Right kidney (tissue), 1 donor: ENCODE measurements around the gene ANKRD40.
"Not testable (repeated sequence)": the region's sequence is repeated elsewhere in the genome, so short reads cannot be mapped to it uniquely, and the experiment has no call there.

Experiments used
- DNase-seq: peaks from one replicate; pipeline ENCODE4 v3.0.0-alpha.2; 2016

ANKRD40 gene

DNA sequence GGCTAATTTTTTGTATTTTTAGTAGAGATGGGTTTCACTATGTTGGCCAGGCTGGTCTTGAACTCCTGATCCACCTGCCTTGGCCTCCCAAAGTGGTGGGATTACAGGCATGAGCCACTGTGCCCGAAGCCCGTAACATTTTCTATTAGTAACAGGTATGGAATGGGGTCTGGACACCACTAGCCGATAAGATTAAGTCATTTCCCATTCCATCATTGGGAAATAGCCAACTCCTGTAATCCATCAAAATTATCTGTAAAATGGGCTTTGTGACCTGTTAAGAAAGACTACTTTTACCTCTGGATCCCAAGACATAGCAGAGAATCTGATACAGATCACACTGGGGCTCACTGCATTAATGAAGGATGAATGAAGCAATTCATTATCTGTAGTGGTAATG lies 7.8 kb upstream of the ANKRD40 start:
- DNase-seq = no peak

DNA sequence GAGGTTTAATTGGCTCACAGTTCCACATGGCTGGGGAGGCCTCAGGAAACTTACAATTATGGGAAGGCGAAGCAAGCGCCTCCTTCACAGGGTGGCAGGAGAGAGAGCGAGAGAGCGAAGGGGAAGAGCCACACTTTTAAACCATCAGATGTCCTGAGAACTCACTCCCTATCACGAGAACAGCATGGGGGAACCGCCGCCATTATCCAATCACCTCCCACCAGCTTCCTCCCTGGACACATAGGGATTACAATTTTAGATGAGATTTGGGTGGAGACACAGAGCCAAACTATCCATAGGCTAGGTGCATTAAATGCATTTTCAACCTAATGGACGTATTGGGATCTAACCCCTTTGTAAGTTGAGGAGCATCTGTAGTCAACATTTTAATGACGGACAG lies 4.9 kb upstream of the ANKRD40 start:
- no peak for DNase-seq

DNA sequence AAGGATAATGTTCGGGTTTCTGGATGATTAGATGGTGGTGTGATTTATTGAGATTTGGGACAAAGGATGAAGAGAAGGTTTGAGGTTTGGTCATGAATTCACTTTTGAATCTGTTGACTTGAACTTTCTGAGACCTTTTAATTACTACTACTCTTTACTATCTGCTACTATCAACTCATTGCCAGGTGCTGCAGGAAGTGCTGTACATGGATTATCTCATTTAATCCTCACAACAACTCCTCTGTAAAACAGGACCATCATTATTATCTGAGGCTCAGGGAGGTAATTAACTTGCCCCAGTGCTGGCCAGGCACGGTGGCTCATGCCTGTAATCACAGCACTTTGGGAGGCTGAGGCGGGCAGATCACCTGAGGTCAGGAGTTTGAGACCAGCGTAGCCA lies 2.9 kb upstream of the ANKRD40 start:
- no peak for DNase-seq

DNA sequence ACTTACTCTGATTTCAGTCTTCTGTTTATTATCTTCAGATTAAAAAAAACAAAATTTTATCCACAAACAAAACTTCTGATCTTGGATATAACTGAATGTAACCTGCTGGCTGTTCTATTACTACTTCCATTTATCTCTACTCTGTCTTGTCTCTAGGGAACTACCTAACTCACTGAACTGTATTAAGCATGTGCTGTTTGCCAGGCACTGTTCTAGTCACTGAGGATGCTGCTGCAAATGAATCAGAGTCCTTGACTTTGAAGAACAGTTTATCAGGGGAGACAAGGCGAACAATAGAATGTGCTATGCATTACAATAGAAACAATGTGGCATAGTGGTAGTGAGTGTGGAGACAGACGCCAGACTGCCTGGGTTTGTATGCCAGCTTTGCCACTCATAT lies 2.3 kb upstream of the ANKRD40 start:
- no peak for DNase-seq

DNA sequence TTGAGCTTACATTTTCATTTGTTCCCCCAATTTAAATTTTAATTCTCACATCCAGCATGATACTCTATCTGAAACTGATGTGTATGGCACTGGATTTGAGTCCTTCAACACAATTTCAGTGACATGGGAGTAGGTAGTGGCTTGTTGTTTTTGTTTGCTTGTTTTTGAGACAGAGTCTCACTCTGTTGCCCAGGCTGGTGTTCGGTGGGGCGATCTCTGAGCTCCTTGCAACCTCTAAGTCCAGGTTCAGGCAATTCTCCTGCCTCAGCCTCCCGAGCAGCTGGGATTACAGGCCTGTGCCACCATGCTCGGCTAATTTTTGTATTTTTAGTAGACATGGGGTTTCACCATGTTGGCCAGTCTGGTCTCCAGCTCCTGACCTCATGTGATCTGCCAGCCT lies 1.3 kb upstream of the ANKRD40 start:
- not testable (repeated sequence) for DNase-seq

DNA sequence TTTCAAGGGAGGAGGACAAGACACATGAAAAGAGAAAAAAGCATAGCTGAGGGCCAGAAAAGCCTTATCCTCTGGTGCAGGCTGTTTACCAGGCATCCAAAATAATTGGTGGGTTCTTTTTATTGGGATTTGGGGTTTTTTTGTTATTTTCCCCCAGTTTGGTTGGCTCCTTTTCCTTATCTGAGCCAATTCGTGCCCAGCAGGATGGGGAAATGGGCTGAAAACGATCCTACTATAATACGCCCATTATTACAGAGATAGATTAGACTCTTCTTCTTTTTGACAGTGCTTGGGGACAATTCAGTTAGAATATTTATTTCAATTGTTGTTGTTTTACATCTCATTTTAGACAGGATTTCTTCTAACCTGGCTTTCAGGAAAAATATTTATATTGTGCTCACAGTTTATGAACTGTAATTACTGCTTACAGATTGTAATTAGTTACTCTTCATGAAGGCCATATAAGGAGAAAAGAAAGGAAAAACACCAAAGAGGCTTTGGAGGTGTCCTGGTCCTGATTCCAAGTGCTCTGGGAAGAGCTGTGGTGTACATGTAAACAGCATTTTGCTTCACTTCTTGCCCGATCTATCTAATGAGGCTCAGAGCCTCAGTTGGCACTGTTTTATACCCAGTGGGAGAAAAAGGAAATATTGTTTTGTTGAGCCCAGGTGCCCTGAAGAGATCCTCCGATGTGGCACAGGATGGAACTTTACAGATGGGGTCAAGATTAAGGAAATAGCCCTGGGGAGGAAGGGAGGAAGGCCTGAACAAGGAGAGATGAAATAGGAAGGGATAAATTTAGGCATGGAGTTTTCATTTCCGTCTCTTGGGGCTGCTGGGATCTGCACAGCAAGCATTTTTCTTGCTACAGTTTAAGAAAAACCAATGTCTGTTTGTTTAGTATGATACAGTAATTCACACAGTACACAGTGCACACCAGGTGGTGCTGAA lies 611 bp upstream of the ANKRD40 start:
- DNase-seq = peak; percentile 61

DNA sequence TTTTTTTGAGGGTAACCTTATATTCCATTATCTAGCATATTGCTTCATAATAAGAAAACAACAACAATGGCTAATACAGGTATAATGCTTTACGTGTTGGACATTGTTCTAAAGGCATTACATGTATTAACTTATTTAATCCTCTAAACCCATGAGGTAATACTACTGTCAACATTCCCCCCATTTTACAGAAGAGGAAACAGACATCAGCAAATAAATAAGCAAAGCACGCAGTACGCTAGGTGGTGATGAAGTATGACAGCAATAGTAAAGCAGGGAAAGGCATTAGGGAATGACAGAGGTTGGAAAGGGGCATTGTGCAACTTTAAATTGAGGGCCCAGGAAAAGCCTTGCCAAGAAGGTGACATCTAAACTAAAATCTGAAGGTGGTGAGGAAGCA lies 4.6 kb downstream of the ANKRD40 start:
- DNase-seq = no peak

DNA sequence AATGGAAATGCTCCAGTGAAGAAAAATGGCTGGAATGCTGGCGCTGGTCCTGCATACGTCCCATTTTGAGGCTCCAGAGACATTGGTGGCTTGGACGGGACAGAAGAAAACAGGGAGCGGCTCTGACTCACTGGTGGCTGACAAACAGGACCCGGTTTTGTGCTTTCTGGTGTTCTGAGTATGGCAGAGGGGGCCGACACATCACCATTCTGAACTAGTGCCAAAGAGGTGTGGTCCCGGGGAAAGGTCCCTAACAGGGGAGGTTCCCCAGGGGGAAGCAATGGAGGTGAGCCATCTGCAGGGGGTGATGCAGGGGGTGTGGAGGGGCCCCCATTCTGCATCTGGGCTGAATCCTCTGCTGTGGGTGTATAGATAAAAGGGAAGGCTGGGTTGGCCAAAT lies 8.3 kb downstream of the ANKRD40 start:
- no peak for DNase-seq

DNA sequence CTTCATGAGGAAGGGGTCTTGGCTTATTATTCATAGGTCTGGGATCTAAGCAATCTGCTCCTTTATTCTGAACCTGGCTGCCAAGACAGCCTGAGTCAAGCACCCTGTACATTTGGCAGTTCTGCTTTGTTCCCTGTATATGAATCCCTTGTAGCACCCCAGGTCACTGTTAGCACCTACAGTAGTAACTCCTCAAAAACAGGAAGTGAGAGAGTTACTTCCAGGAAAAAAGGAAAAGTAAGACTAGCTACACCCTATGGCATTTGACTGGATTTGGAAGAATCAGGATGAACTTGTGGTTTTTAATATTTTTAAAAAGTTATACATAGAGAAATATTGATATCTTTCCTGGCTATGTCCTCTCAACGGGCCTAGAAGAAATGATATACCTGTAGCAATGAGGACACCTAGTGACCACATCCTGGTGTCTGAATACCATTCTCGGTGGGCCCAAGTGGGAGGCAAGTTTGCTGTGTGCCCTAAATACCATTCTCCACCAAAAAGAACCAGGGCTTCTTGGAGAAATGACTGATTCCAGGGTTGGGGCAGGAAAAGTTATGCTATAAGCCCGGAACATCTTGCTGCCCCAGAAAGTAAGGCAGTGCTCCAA lies 9.9 kb downstream of the ANKRD40 start:
- no peak for DNase-seq

DNA sequence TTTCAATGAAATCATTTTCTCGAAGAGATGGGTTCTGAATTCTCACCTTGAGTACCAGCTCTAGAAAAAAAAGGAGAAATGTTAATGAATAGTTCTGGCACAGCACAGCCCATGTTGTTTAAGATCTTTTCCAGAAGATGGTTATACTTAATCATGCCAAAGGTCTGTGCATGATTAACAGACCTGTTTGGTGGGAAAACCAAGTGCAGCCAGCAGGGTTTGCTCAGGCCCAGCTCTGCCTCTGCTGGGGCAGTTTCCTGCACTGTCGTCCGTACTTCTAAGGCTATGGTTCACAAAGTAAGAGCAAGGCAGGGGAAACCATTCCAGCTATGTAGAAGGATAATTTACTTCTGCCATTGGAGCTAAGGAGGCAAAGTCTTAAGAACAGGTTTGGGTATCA lies 10.7 kb downstream of the ANKRD40 start:
- DNase-seq = no peak

DNA sequence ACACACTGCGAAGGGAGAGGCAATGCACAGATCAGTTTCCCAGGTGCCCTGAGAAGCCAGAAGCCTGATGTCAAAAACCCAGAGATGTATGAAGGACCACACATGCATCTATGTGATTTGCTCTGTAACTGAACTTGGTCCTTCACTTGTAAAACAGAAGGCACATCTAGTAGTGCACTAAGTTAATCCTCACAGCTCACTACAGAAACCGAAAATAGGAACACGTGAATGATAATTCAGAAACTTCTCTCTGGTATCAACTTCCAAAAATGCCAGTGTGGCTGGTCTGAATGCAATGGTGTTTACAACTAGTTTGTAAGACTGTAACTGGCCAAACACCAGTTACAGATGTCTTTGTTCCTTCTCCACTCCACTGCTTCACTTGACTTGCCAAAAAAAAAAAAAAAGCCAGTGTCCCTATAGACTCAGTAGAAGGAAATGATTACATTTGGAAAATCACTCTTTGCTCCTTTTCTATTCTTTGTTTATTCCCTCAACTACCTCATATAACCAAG lies 11.3 kb downstream of the ANKRD40 start:
- no peak for DNase-seq

DNA sequence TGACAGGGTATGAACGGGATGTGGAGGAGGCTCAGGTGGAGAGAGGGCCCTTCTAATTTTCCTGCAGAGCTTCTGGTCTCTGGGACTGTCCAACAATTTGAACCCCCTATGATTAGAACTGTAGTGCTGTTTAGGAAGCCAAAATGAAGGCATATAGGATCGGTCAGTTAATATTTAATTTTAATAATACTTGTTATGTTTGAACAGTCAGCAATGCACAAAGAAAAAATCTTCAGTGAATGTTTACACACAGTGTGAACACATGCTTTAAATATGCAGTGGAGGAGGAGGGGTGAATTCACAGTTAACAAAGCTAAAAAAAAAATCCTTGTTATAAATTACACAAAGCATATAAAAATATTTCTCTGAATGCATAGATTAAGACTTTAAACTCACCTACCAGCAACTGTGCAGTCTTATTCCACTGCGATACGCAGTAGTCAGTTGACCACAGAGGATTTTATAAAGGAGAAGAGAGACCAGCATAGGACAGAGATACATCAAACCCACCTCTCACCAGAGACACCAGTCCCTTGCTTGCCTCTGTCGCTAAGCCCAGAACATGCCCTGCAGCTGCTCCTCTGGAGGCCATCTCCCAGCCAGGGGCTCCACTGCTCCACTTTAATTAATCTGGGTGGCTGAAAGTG lies 14.6 kb downstream of the ANKRD40 start:
- DNase-seq = no peak

DNA sequence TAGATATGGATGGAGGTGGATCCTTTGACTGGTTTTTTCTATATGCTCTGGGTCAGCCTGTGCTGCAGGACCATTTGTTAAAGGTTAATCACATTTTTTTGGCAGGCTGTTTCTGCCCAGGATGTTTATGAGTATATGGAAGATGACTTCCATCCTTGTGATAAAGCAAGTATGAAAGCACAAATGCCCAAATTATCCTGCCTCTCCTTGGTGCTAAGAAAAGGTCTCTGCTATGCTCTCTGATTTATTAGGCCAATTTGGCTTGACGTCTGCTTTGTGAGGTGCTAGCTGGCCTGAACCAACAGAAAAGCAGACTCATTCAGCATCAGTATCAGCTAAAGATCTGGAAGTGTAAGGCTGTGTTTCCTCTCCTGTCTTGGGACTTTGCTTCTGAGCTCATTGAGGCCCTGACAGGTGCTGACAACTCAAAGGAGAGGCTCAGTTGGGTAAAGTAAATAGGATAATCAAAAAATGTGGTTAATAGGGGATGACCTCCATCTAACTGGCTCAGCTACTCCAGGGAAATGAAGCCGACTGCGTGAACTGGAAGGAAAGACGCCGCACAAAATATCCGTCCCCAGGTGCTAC lies 15.2 kb downstream of the ANKRD40 start:
- DNase-seq = no peak

DNA sequence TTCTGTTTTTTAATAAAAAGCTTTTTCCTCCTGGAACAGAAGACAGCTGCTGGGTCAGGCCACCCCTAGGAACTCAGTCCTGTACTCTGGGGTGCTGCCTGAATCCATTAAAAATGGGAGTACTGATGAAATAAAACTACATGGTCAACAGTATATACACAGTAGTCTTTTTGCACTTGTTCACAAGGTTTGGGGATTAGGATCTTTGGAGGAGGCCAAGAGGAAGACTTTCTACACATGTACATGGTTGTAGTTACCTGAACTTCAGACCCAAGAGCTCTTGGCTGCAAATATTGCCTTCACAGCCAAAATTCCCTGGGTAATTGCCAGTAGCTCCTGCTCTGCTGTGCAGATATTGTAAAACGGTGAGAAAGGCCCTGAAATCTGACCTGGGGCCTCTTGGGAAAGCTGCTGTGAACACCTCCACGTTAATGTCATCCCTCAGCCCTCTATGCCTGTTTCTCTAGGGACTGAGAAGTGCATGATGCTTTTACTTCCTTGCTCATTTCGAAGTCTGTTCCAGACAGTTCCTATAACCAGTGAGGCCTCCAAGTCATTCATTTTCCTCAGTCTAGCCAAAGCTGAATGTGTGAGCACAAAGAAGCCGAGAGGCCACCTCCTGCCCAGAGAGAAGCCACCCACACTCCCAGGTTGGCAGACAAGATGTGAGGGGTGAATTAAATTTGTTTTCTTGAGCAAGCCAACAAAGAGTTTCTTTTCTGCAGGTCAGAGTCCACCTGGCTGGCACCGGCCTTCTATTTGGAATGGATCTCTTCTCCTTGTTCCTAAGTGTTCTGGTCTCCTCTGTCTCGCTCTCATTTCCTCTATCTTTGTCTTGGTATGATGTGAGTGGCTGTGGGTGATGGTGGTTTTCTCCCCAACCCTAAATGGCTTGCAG lies 15.9 kb downstream of the ANKRD40 start:
- no peak for DNase-seq

DNA sequence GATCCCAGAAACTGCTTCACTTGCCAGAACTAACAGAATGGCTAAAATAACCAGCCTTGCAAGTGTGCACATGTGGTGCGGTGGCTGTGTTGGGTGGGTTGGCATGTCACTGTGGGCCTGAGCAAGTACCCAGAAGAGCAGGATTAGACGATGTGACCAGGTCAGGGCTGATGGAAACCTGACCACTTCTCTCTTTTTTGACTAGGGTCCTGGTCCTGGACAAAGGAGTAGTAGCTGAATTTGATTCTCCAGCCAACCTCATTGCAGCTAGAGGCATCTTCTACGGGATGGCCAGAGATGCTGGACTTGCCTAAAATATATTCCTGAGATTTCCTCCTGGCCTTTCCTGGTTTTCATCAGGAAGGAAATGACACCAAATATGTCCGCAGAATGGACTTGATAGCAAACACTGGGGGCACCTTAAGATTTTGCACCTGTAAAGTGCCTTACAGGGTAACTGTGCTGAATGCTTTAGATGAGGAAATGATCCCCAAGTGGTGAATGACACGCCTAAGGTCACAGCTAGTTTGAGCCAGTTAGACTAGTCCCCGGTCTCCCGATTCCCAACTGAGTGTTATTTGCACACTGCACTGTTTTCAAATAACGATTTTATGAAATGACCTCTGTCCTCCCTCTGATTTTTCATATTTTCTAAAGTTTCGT lies 16.7 kb downstream of the ANKRD40 start:
- no peak for DNase-seq

DNA sequence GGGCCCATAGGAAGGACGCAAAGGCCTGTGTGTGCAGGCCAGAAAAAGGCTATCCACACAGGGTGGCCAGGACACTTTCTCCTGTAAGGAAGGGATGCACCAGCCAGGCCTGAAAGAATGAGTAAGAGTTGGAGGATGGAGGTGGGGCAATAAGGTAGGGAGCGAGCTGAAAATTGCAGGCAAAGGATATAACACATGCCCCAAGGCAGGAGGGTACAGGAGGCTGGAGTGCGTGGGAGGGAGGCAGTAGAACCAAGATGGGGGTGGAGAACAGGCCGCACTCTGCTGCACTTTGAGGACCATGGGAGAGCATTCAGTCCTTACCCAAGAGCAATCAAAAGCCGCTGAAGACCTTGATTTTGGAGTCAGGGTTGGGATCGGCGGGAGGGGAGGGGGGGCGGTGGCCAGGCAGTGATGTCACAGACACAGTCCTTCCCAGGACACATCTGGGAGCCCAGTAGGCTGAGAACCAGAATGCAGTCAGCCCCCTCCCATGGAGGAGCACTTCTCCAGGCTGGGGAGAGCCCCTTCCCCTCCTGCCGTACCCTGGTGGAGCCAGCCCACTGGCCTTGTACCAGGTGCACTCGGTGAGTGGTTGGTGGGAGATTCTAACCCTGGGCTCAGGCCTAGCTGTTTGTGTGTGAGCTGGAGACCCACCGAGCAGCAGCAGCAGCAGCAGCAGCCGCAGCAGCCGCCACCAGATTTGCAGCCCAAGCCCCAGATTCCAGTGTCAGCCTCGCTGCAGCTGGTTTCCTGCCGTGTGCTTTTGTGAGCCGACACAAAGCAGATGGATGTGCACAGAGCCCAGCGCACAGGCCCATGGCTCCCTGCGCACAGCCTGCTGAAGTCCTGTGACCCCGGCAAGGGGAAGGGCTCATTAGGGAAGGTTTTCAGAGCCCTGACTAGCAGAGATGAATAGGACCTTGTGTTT lies 17.5 kb downstream of the ANKRD40 start:
- no peak for DNase-seq

DNA sequence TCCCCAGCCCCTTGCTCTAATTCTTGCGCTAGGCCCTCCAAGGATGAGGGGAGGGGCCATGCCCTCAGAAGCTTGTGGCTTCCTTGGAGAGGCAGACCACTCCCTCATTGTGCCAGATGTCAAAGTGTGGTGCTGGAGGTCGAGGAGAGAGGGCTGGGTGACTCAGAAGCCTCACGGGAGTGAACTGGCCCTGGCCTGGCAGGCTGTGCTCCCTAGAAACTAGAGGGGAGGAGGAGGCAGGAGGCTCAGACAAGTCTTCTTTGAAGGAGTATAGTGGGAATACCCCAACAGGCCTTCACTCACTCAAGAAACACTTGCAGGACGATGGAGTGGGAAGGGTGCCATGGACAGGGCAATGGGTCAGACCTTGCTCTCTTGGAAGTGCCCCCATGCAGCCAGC lies 18.5 kb downstream of the ANKRD40 start:
- no peak for DNase-seq

DNA sequence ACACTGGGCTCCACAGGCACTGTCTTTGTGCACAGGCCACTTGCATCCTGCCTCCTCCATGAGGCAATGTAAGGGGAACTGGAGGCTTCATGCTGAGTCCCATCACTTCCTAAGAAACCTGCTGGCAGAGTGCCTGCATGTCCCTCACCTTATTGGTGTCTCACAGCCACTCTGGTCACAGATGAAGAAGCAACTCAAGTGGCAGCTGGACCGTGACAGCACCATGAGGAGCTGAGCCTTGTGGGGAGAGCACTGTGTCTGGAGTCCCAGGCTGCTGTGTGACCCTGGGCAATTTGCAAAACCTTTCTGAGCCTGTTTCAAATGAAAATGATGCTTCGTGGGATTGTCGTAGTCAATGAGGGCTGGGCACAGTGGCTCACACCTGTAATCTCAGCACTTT lies 19.5 kb downstream of the ANKRD40 start:
- DNase-seq = no peak

DNA sequence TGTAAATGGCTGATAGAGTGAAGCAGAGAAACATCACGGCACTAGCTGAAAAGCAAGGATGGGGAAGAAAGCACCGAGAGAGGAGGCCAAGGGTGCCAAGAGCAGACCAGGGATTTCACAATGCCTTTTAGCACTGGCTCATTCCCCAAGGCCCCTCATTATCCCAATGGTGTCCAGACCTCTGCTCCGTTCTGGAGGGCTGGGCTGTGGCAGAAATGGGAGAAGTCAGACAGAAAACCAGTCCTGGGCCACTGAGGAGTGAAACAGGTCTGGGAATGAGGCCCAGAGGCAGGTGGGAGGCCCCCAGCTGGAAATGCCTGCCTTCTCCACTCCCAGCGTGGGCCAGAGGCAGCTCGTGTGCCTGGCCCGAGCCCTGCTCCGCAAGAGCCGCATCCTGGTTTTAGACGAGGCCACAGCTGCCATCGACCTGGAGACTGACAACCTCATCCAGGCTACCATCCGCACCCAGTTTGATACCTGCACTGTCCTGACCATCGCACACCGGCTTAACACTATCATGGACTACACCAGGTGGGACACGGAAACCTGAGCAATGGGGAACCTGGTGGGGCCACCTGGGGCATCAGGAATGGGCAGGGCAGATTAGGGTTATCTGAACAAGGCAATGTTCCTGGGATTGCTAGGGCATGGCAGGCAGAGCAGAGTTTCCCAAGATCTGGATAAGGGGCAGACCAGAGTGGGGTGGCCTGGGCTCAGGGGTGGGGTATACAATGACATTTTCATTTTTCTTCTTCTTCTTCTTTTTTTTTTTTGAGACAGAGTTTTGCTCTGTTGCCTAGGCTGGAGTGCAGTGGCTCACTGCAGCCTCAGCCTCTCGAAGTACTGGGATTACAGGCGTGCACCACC lies 20.3 kb downstream of the ANKRD40 start:
- no peak for DNase-seq
